Measurements from ENCODE around the gene TNFSF11. TPM values are rescaled to one million over a fixed set of nuclear protein-coding genes. Genes with fewer than 3 reads are reported as not detected.

The TNFSF11 gene
- total and polyA plus RNA-seq, 2 of the 4 experiments (the other 2 are of a cell fraction), result not detected

GRCh38 chr13:42592915-42593900 lies 19.3 kb downstream of the TNFSF11 start:
- no peak overlapping the region for H2BK20ac ChIP-seq (ENCODE audit: low read depth, low read length)
- TF ChIP-seq ELK1 (IDR thresholded peaks at IDR 0.05; ENCODE audit: borderline replicate concordance, low read depth, low read length) (no peak), POLR2A (IDR thresholded peaks at IDR 0.05; ENCODE audit: low read depth, low read length) (no peak), MAZ (IDR thresholded peaks at IDR 0.05; ENCODE audit: borderline replicate concordance, low read depth, low read length) (no peak), CHD1 (IDR thresholded peaks at IDR 0.05; ENCODE audit: low read depth, low read length) (no peak), RAD21 (IDR thresholded peaks at IDR 0.05; ENCODE audit: low read length) (no peak), SMC3 (IDR thresholded peaks at IDR 0.05; ENCODE audit: low read depth, low read length) (no peak), RCOR1 (IDR thresholded peaks at IDR 0.05; ENCODE audit: insufficient replicate concordance, low read length) (no peak), FOS (IDR thresholded peaks at IDR 0.05; ENCODE audit: low read depth, low read length) (no peak)
- H2BK15ac ChIP-seq (ENCODE audit: low read depth, low read length), result no peak overlapping the region
- H3K18ac ChIP-seq (ENCODE audit: low read depth, low read length), result no peak overlapping the region
- H3K9me1 ChIP-seq (ENCODE audit: insufficient read depth, low read length), result no peaks in the 10 kb centered on the region
- H4K5ac ChIP-seq (ENCODE audit: low read depth, low read length), result no peak overlapping the region
- POLR2A ChIA-PET (ENCODE audit: unreplicated experiment), result no interaction called here
- no peak overlapping the region for H2AK9ac ChIP-seq (replicated peaks; ENCODE audit: low read depth, low read length, poor library complexity)
- H3K23ac ChIP-seq (ENCODE audit: low read depth, low read length), result no peak overlapping the region
- intact Hi-C loops (cut with micrococcal nuclease), result loop anchor here (5.0 to 10.0 kb wide), 4 partner anchors 242 to 1279 kb away; partner anchors contain the start of gene DNAJC15
- no peak overlapping the region for H4K8ac ChIP-seq (ENCODE audit: low read depth in 2 of 2, low read length in 2 of 2)
- H3K9me3 ChIP-seq (ENCODE audit: control insufficient read depth, insufficient read depth, low read length), result no peaks in the 10 kb centered on the region
- H3K27me3 ChIP-seq (ENCODE audit: control insufficient read depth, insufficient read depth, low read length), result peaks cover 41% of the 10 kb centered on the region
- H2BK5ac ChIP-seq (ENCODE audit: low read depth, low read length, poor library complexity, severe bottlenecking), result no peak overlapping the region
- no peak overlapping the region for H4K91ac ChIP-seq (ENCODE audit: insufficient read depth, low read depth, low read length)
- in situ Hi-C loops (cut with MboI; ENCODE audit: low sequenced_read_pairs), result loop anchor here (10.0 to 25.0 kb wide), 2 partner anchors 492 to 1194 kb away; partner anchors contain the start of gene ENOX1
- no peak overlapping the region for H3K4ac ChIP-seq (ENCODE audit: low read depth, low read length)
- H3K9ac ChIP-seq (ENCODE audit: low read depth, low read length), result no peak overlapping the region
- no peaks in the 10 kb centered on the region for H3K4me1 ChIP-seq (ENCODE audit: control insufficient read depth, insufficient read depth, low read length)
- no peak for DNase-seq
- no peak overlapping the region for H3K4me3 ChIP-seq (ENCODE audit: insufficient read depth, low read depth, low read length)
- no peak overlapping the region for H2AK5ac ChIP-seq (ENCODE audit: low read depth, low read length)
- no peak overlapping the region for H3K27ac ChIP-seq (ENCODE audit: insufficient read depth, low read length)
- CTCF ChIA-PET, result no interaction called here
- no peak for ATAC-seq (ENCODE audit: low read depth)
- no TSS peak for BruUV-seq (replicated peaks)
- no peaks in the 10 kb centered on the region for H4K20me1 ChIP-seq (ENCODE audit: insufficient read depth, low read length)
- no peak overlapping the region for H2AFZ ChIP-seq (replicated peaks; ENCODE audit: low read length, poor library complexity)
- H2BK120ac ChIP-seq (ENCODE audit: low read depth, low read length), result no peak overlapping the region
- no peak overlapping the region for H3K4me2 ChIP-seq (ENCODE audit: low read depth, low read length)
- H3K56ac ChIP-seq (ENCODE audit: extremely low read depth, insufficient read depth, low read length), result no peak overlapping the region
- dilution Hi-C loops (cut with HindIII; ENCODE audit: low sequenced_read_pairs, unreplicated experiment), result no loop called here
- no CpG with 5 or more reads among the region's 8 CpGs for WGBS, 2 experiments (ENCODE audit: extremely low coverage in 2 of 2, insufficient read length in 1 of 2)
- H3K79me1 ChIP-seq (ENCODE audit: low read depth in 1 of 2, low read length in 2 of 2), result no peaks in the 10 kb centered on the region
- H3K36me3 ChIP-seq (ENCODE audit: control insufficient read depth, insufficient read depth, low read length), result no peaks in the 10 kb centered on the region
- H3K14ac ChIP-seq (replicated peaks; ENCODE audit: low read depth, low read length), result no peak overlapping the region

All from IMR-90 (cell line).